Measurements from ENCODE around the gene RAET1G. TPM values are rescaled to one million over a fixed set of nuclear protein-coding genes. Genes with fewer than 3 reads are reported as not detected.
"Not testable (repeated sequence)": the region's sequence is repeated elsewhere in the genome, so short reads cannot be mapped to it uniquely, and the experiment has no call there.

The RAET1G gene
- polyA plus RNA-seq, 1 donor: 0.28 TPM

DNA sequence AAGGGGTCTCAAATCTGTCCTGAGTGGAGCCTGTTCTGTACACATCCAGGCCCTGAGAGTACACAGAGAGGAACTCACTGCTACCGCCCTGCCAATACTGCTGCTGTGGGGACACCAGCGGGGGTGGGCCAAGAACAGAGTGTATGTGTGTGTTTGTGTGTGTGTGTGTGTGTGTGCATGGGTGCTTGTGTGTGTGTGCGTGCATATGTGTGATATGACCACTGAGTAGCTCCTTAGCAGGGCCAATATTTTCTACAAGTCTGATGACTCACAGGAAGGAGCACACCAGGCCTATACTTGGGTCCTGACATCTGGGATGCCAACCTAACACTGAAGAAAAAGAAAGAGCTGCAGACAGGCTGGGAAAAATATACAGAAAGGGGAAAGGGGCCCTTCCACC is 26.4 kb downstream of the RAET1G start:
- no CpG with 5 or more reads among the region's 3 CpGs for WGBS (ENCODE audit: insufficient coverage, low lambda C conversion rate)
- H3K27me3 ChIP-seq (ENCODE audit: control insufficient read depth, insufficient read depth, low read length): no peaks in the 10 kb centered on the region
- H3K9me3 ChIP-seq (ENCODE audit: control insufficient read depth, low read depth, low read length): no peaks in the 10 kb centered on the region
- no peaks in the 10 kb centered on the region for H3K36me3 ChIP-seq (ENCODE audit: control insufficient read depth, insufficient read depth, low read length)
- H3K4me1 ChIP-seq (ENCODE audit: control insufficient read depth, insufficient read depth, low read length): peaks cover 10% of the 10 kb centered on the region
- H3K4me3 ChIP-seq (ENCODE audit: low read length): no peak overlapping the region
- no peak overlapping the region for H3K27ac ChIP-seq (ENCODE audit: low read length)
- DNase-seq: no peak

GRCh38 chr6:149895833-149896271 is 27.1 kb downstream of the RAET1G start:
- no peak for DNase-seq

GRCh38 chr6:149895048-149895590 is 27.8 kb downstream of the RAET1G start:
- Histone ChIP-seq H3K27me3 (ENCODE audit: control insufficient read depth, insufficient read depth, low read length) (no peaks in the 10 kb centered on the region), H3K27ac (ENCODE audit: low read length) (no peak overlapping the region), H3K4me1 (ENCODE audit: control insufficient read depth, insufficient read depth, low read length) (peaks cover 10% of the 10 kb centered on the region), H3K9me3 (ENCODE audit: control insufficient read depth, low read depth, low read length) (no peaks in the 10 kb centered on the region), H3K4me3 (ENCODE audit: low read length) (no peak overlapping the region), H3K36me3 (ENCODE audit: control insufficient read depth, insufficient read depth, low read length) (no peaks in the 10 kb centered on the region)
- no CpG with 5 or more reads among the region's 7 CpGs for WGBS (ENCODE audit: insufficient coverage, low lambda C conversion rate)
- DNase-seq: peak; percentile 37 to 55

More at GRCh38 chr6:149895833-149896271, 27.1 kb downstream of the RAET1G start:
- Histone ChIP-seq H3K4me1 (ENCODE audit: control insufficient read depth, insufficient read depth, low read length) (peaks cover 10% of the 10 kb centered on the region), H3K36me3 (ENCODE audit: control insufficient read depth, insufficient read depth, low read length) (no peaks in the 10 kb centered on the region), H3K27ac (ENCODE audit: low read length) (no peak overlapping the region), H3K27me3 (ENCODE audit: control insufficient read depth, insufficient read depth, low read length) (no peaks in the 10 kb centered on the region), H3K4me3 (ENCODE audit: low read length) (no peak overlapping the region), H3K9me3 (ENCODE audit: control insufficient read depth, low read depth, low read length) (no peaks in the 10 kb centered on the region)
- WGBS (ENCODE audit: insufficient coverage, low lambda C conversion rate): no CpG with 5 or more reads among the region's 5 CpGs

DNA sequence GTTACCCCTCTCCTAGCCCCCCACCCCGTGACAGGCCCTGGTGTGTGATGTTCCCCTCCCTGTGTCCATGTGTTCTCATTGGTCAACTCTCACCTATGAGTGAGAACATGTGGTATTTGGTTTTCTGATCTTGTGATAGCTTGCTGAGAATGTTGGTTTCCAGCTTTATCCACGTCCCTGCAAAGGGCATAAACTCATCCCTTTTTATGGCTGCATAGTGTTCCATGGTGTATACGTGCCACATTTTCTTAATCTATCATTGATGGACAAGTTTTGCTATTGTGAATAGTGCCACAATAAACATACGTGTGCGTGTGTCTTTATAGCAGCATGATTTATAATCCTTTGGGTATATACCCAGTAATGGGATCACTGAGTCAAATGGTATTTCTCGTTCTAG is 31.1 kb downstream of the RAET1G start:
- no CpG with 5 or more reads among the region's 6 CpGs for WGBS (ENCODE audit: insufficient coverage, low lambda C conversion rate)
- not testable (repeated sequence) for H3K4me3 ChIP-seq (ENCODE audit: low read length); H3K9me3 ChIP-seq (ENCODE audit: control insufficient read depth, low read depth, low read length); H3K36me3 ChIP-seq (ENCODE audit: control insufficient read depth, insufficient read depth, low read length); H3K27ac ChIP-seq (ENCODE audit: low read length); H3K27me3 ChIP-seq (ENCODE audit: control insufficient read depth, insufficient read depth, low read length); DNase-seq
- H3K4me1 ChIP-seq (ENCODE audit: control insufficient read depth, insufficient read depth, low read length): peaks cover 31% of the 10 kb centered on the region

GRCh38 chr6:149891259-149891658 is 31.7 kb downstream of the RAET1G start:
- H3K9me3 ChIP-seq (ENCODE audit: control insufficient read depth, low read depth, low read length): no peaks in the 10 kb centered on the region
- peaks cover 31% of the 10 kb centered on the region for H3K4me1 ChIP-seq (ENCODE audit: control insufficient read depth, insufficient read depth, low read length)
- 75% methylated on average over 1 of the region's 3 CpGs for WGBS (ENCODE audit: insufficient coverage, low lambda C conversion rate)
- H3K36me3 ChIP-seq (ENCODE audit: control insufficient read depth, insufficient read depth, low read length): no peaks in the 10 kb centered on the region
- no peak overlapping the region for H3K4me3 ChIP-seq (ENCODE audit: low read length)
- no peaks in the 10 kb centered on the region for H3K27me3 ChIP-seq (ENCODE audit: control insufficient read depth, insufficient read depth, low read length)
- no peak overlapping the region for H3K27ac ChIP-seq (ENCODE audit: low read length)
- no peak for DNase-seq

- no peak overlapping the region for H3K27ac ChIP-seq (ENCODE audit: low read length)
- H3K4me1 ChIP-seq (ENCODE audit: control insufficient read depth, insufficient read depth, low read length): peaks cover 31% of the 10 kb centered on the region
- no peaks in the 10 kb centered on the region for H3K9me3 ChIP-seq (ENCODE audit: control insufficient read depth, low read depth, low read length)
- DNase-seq: no peak
- no peaks in the 10 kb centered on the region for H3K27me3 ChIP-seq (ENCODE audit: control insufficient read depth, insufficient read depth, low read length)
- WGBS (ENCODE audit: insufficient coverage, low lambda C conversion rate): no CpG with 5 or more reads among the region's 6 CpGs
- H3K4me3 ChIP-seq (ENCODE audit: low read length): no peak overlapping the region
- H3K36me3 ChIP-seq (ENCODE audit: control insufficient read depth, insufficient read depth, low read length): no peaks in the 10 kb centered on the region
Observed at GRCh38 chr6:149890629-149891045, 32.3 kb downstream of the RAET1G start.

DNA sequence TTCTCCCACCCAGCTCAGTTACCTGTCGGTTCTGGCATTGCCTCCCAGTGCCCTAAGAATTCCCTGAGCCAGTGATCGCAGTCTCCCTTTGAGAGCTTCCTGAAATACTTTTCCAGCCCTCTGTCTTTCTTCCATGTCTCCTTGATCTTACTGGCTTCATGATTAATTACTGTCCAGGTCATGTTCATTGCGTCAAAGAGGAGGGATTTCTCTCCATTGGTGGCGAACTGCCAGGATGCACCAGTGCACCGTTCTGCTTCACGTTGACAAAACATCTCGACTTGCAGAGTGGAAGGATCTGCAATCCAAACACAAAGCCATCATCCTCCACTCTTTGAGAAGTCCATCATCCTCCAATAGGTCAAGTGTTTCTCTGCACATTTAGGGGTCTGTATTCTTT is 33.6 kb downstream of the RAET1G start:
- Histone ChIP-seq H3K27ac (ENCODE audit: low read length) (peak overlapping the region; percentile 87), H3K4me1 (ENCODE audit: control insufficient read depth, insufficient read depth, low read length) (peaks cover 24% of the 10 kb centered on the region), H3K27me3 (ENCODE audit: control insufficient read depth, insufficient read depth, low read length) (no peaks in the 10 kb centered on the region), H3K9me3 (ENCODE audit: control insufficient read depth, low read depth, low read length) (no peaks in the 10 kb centered on the region), H3K4me3 (ENCODE audit: low read length) (no peak overlapping the region), H3K36me3 (ENCODE audit: control insufficient read depth, insufficient read depth, low read length) (no peaks in the 10 kb centered on the region)
- DNase-seq: no peak
- WGBS (ENCODE audit: insufficient coverage, low lambda C conversion rate): no CpG with 5 or more reads among the region's 7 CpGs

GRCh38 chr6:149888659-149889058 is 34.3 kb downstream of the RAET1G start:
- H3K9me3 ChIP-seq (ENCODE audit: control insufficient read depth, low read depth, low read length): no peaks in the 10 kb centered on the region
- no CpG with 5 or more reads among the region's 1 CpG for WGBS (ENCODE audit: insufficient coverage, low lambda C conversion rate)
- peak overlapping the region; percentile 87 for H3K27ac ChIP-seq (ENCODE audit: low read length)
- H3K36me3 ChIP-seq (ENCODE audit: control insufficient read depth, insufficient read depth, low read length): no peaks in the 10 kb centered on the region
- H3K27me3 ChIP-seq (ENCODE audit: control insufficient read depth, insufficient read depth, low read length): no peaks in the 10 kb centered on the region
- peaks cover 24% of the 10 kb centered on the region for H3K4me1 ChIP-seq (ENCODE audit: control insufficient read depth, insufficient read depth, low read length)
- no peak for DNase-seq
- H3K4me3 ChIP-seq (ENCODE audit: low read length): no peak overlapping the region

DNA sequence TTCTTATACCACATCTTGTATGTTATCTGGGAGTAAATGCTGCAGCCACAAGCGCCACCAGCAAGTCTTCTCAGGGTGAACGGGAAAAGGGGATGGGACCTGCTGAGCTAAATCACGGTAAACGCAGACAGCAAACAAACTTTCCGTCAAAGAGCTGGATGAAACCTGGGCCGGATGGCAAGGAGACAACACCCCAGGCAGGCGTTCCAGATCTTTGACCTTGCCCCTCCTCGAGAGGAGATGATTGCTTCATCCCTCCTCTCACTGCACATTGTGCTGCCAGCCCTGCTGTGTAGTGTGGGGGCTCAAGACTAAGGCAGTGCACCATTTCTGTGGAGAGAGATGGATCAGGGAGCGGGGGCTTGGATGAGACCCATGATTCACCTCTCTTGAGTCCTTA is 34.8 kb downstream of the RAET1G start:
- no peaks in the 10 kb centered on the region for H3K36me3 ChIP-seq (ENCODE audit: control insufficient read depth, insufficient read depth, low read length)
- H3K27ac ChIP-seq (ENCODE audit: low read length): peak overlapping the region; percentile 87
- peak; percentile 75 to 82 for DNase-seq
- no peaks in the 10 kb centered on the region for H3K27me3 ChIP-seq (ENCODE audit: control insufficient read depth, insufficient read depth, low read length)
- whole genome bisulfite sequencing (ENCODE audit: insufficient coverage, low lambda C conversion rate): no CpG with 5 or more reads among the region's 9 CpGs
- no peak overlapping the region for H3K4me3 ChIP-seq (ENCODE audit: low read length)
- no peaks in the 10 kb centered on the region for H3K9me3 ChIP-seq (ENCODE audit: control insufficient read depth, low read depth, low read length)
- peaks cover 24% of the 10 kb centered on the region for H3K4me1 ChIP-seq (ENCODE audit: control insufficient read depth, insufficient read depth, low read length)

- peaks cover 24% of the 10 kb centered on the region for H3K4me1 ChIP-seq (ENCODE audit: control insufficient read depth, insufficient read depth, low read length)
- no peaks in the 10 kb centered on the region for H3K9me3 ChIP-seq (ENCODE audit: control insufficient read depth, low read depth, low read length)
- no peaks in the 10 kb centered on the region for H3K36me3 ChIP-seq (ENCODE audit: control insufficient read depth, insufficient read depth, low read length)
- peak overlapping the region; percentile 87 for H3K27ac ChIP-seq (ENCODE audit: low read length)
- no peak for DNase-seq
- no peak overlapping the region for H3K4me3 ChIP-seq (ENCODE audit: low read length)
- no peaks in the 10 kb centered on the region for H3K27me3 ChIP-seq (ENCODE audit: control insufficient read depth, insufficient read depth, low read length)
- no CpG with 5 or more reads among the region's 3 CpGs for WGBS (ENCODE audit: insufficient coverage, low lambda C conversion rate)
Observed at GRCh38 chr6:149887343-149887742, 35.6 kb downstream of the RAET1G start.

DNA sequence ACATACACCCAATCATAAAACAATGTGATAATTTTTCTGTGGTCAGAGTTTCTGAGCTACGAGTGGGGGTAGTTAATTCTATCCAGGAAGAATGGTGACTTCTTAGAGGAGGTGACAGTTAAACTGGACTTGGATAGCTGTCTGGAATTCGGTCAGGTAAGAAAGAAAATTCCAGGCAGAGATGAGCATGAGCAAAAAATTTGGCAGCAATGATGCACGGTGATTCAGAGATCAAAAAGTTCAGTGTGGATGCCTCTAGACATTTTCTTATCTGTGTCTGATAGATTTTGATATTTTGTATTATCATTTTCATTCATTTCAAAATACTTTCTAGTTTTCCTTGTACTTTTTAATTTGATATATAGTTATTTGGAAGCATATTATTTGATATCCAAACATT is 37.0 kb downstream of the RAET1G start:
- no peak overlapping the region for H3K27ac ChIP-seq (ENCODE audit: low read length)
- no peaks in the 10 kb centered on the region for H3K36me3 ChIP-seq (ENCODE audit: control insufficient read depth, insufficient read depth, low read length)
- peaks cover 24% of the 10 kb centered on the region for H3K4me1 ChIP-seq (ENCODE audit: control insufficient read depth, insufficient read depth, low read length)
- H3K4me3 ChIP-seq (ENCODE audit: low read length): no peak overlapping the region
- no peak for DNase-seq
- H3K27me3 ChIP-seq (ENCODE audit: control insufficient read depth, insufficient read depth, low read length): no peaks in the 10 kb centered on the region
- 100% methylated on average over 1 of the region's 3 CpGs for WGBS (ENCODE audit: insufficient coverage, low lambda C conversion rate)
- H3K9me3 ChIP-seq (ENCODE audit: control insufficient read depth, low read depth, low read length): no peaks in the 10 kb centered on the region

Data from large intestine (tissue), 3 donors.